Right atrium auricular region (tissue), 2 donors: ENCODE results near the gene MYH8. TPM values are rescaled to one million over a fixed set of nuclear protein-coding genes. Genes with fewer than 3 reads are reported as not detected.

Experiments
- DNase-seq: peaks from one replicate; pipeline ENCODE4 v3.0.0-alpha.2; 2019; ENCODE audit warnings: low spot score
- H3K27ac ChIP-seq, 2 donors: fragments of 200-600 bp; sonication (generic); 1 replicate in 1 of 2; 2 replicates in 1 of 2; pipeline ENCODE4 v1.5.1; 2016 to 2019
- H3K27me3 ChIP-seq, 2 donors: fragments of 200-600 bp; sonication (generic); one replicate each; pipeline versions ENCODE4 v1.5.1 to v1.6.0; 2017 to 2019
- H3K36me3 ChIP-seq: fragments of 200-600 bp; sonication (generic); one replicate; pipeline ENCODE4 v1.5.1; 2016
- H3K4me1 ChIP-seq, 2 donors: fragments of 200-600 bp; sonication (generic); one replicate each; pipeline versions ENCODE4 v1.5.1 to v1.6.0; 2017 to 2019
- H3K4me3 ChIP-seq, 2 donors: fragments of 200-600 bp; sonication (generic); 1 replicate in 1 of 2; 2 replicates in 1 of 2; pipeline ENCODE4 v1.5.1; 2017 to 2019; ENCODE audit warnings: mild to moderate bottlenecking in 1 of 2, moderate library complexity in 1 of 2
- H3K9me3 ChIP-seq, 2 donors: fragments of 200-600 bp; sonication (generic); one replicate each; pipeline ENCODE4 v1.5.1; 2019
- total RNA-seq, 2 donors: library from RNA; depleted of rRNA; stranded (reverse); fragments of >200 nt; gene quantifications; one replicate each; pipeline ENCODE4 v1.1.0, GENCODE V29; 2016
- TF ChIP-seq, protein P1 (sequence below), 2 donors: fragments of 200-600 bp; sonication (generic); IDR thresholded peaks; one replicate each; pipeline ENCODE4 v1.5.1; 2019; ENCODE audit warnings: antibody characterized with exemption in 2 of 2

Gene MYH8
- total RNA-seq, 2 donors from 2014 or later: not detected

DNA sequence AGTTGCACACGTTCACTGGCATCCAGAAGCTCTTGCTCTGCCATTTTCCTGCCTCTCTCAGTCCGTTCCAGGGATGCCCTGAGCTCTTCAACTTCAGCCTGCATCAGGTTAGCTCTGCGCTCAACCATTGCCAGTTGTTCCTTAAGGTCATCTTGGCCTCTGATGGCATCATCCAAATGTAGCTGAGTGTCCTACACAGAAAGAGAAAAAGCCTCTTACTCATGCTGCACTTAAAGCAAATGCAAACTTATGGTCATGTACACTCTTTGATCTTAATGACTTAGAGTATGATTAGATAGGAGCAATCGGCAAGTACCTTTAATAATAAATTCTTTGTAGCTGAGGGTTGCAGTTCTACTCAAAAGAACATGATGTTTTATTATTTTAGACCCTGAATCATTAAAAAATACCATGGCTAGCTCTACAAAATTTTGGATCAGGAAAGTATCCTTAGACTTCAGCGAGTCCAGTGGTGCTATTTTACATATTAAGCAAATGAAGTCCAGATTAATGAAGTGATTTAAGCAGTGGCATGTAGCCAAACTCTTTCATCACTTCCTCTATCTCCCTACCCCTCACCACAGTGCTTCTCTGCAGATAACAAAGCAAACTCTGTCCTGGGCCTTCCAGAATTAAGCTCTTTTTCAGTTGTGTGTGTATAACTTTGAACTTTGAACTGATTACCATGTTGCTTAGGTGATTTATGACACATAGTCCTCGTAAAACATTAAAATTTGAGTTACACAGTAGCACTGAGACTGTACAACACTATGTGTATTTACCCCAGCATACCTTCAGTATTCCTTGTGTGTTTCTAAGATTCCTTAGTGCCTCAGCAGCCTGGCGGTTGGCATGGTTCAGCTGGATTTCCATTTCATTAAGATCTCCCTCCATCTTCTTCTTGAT lies 25.5 kb upstream of the MYH8 start:
- Histone ChIP-seq H3K27ac (no peak overlapping the region), H3K4me1 (no peaks in the 10 kb centered on the region), H3K9me3 (no peaks in the 10 kb centered on the region), H3K27me3 (no peaks in the 10 kb centered on the region), H3K4me3 (no peak overlapping the region), H3K36me3 (no peaks in the 10 kb centered on the region)
- TF ChIP-seq, protein P1, sequence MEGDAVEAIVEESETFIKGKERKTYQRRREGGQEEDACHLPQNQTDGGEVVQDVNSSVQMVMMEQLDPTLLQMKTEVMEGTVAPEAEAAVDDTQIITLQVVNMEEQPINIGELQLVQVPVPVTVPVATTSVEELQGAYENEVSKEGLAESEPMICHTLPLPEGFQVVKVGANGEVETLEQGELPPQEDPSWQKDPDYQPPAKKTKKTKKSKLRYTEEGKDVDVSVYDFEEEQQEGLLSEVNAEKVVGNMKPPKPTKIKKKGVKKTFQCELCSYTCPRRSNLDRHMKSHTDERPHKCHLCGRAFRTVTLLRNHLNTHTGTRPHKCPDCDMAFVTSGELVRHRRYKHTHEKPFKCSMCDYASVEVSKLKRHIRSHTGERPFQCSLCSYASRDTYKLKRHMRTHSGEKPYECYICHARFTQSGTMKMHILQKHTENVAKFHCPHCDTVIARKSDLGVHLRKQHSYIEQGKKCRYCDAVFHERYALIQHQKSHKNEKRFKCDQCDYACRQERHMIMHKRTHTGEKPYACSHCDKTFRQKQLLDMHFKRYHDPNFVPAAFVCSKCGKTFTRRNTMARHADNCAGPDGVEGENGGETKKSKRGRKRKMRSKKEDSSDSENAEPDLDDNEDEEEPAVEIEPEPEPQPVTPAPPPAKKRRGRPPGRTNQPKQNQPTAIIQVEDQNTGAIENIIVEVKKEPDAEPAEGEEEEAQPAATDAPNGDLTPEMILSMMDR (IDR thresholded peaks at IDR 0.05): no peak
- DNase-seq: no peak

DNA sequence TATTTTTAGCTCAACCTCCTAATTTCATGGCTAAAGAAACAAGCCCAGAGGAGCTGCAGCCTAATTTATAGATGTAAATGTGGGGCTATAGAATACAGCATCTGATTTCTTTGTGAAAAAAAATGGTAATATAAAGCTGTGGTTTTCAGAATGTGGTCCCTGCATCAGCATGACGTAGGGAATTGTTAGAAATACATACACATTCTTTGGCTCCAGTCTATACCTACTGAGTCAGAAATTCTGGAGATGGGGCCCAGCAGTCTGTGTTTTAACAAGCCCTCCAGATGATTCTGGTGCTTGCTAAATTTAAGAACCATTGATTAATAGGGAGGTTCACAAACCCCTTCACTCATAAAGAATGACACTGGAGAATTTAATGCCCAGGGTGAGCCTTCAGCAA lies 18.1 kb upstream of the MYH8 start:
- no peak overlapping the region for H3K4me3 ChIP-seq
- TF ChIP-seq, protein P1 (IDR thresholded peaks at IDR 0.05): no peak
- H3K27me3 ChIP-seq: no peaks in the 10 kb centered on the region

DNA sequence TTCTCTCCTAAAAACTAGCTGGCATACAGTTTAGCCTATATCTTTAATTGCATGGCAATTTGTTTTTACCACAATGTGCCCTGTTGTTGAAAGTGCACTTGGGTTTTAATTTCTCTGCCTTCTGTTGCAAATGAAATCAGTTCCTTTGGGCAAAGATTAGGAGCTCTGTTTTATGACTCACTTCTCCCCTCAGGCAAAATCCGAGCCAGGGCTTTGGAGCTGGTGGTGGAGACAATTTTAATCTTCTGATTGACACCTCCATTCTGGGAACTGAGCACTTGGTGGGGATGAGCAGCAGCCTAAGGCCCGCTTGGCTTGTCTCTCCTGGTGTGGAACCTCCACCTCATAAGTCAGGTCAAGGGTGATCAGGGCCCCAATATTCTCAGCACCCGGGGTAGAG lies 13.3 kb upstream of the MYH8 start:
- no peaks in the 10 kb centered on the region for H3K27me3 ChIP-seq
- no peak overlapping the region for H3K27ac ChIP-seq
- H3K4me1 ChIP-seq: no peaks in the 10 kb centered on the region
- peaks cover 0 to 13% of the 10 kb centered on the region in 2 donors for H3K9me3 ChIP-seq
- DNase-seq: no peak
- TF ChIP-seq, protein P1 (IDR thresholded peaks at IDR 0.05): no peak
- no peak overlapping the region for H3K4me3 ChIP-seq
- H3K36me3 ChIP-seq: no peaks in the 10 kb centered on the region

More for the DNA sequence above, 18.1 kb upstream of the MYH8 start:
- no peak overlapping the region for H3K27ac ChIP-seq
- no peaks in the 10 kb centered on the region for H3K9me3 ChIP-seq
- no peaks in the 10 kb centered on the region for H3K36me3 ChIP-seq
- H3K4me1 ChIP-seq: no peaks in the 10 kb centered on the region
- DNase-seq: no peak

DNA sequence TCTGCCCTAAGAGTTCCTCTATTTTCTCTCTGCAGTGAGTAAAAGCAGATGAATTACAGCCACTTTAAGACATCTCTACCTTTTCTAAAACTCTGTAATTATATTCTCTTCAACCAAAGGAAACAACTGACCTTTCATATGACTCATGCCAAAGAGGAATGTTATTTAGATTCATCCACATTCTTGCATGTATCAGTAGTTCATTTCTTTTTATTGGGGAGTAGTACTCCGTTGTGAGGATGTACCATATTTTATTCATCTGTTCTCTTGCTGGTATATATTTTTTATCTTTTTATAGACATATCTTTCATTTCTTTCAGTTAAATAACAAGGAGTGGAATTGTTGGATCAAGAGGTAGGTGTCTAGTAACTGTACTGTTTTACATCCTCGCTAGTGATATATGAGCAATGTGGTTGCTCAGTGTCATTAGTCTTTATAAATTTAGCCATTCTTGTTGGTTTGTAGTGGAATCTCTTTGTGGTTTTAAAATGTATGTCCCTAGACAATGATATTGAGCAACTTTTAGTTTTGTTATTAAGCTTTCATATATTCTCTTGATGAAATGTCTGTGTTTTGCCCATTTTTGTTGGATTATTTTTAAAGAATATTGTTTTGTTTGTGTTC lies 7.8 kb upstream of the MYH8 start:
- Histone ChIP-seq H3K27ac (no peak overlapping the region), H3K4me1 (no peaks in the 10 kb centered on the region), H3K36me3 (no peaks in the 10 kb centered on the region), H3K4me3 (no peak overlapping the region), H3K9me3 (peaks cover 0 to 13% of the 10 kb centered on the region in 2 donors), H3K27me3 (no peaks in the 10 kb centered on the region)
- TF ChIP-seq, protein P1 (IDR thresholded peaks at IDR 0.05): no peak
- no peak for DNase-seq

DNA sequence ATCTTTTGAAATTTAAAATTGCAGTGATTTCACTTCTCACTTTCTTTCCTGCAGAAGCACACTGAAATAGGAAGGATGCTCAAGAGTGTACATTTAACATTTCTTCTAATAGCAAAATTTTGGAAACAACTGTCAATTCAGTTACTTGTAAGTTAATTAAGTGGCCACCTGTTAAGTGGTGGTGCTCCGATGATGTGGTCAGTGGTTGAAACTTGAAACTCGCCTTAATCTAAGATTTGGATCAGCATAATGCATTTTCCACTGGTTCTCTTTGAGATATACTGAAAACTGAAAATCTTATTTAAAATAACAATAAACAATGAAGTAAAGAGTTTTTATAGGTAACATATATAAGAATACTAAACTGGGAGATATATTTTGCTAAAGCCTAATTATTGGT lies 7.0 kb upstream of the MYH8 start:
- peaks cover 0 to 13% of the 10 kb centered on the region in 2 donors for H3K9me3 ChIP-seq
- H3K4me3 ChIP-seq: no peak overlapping the region
- H3K4me1 ChIP-seq: no peaks in the 10 kb centered on the region
- no peak overlapping the region for H3K27ac ChIP-seq
- H3K27me3 ChIP-seq: no peaks in the 10 kb centered on the region
- no peak for DNase-seq
- no peaks in the 10 kb centered on the region for H3K36me3 ChIP-seq
- TF ChIP-seq, protein P1 (IDR thresholded peaks at IDR 0.05): no peak
